Measurements from ENCODE around the gene ERCC4.

The ERCC4 gene

GRCh38 chr16:13959626-13960025 lies 39.7 kb downstream of the ERCC4 start:
- Histone ChIP-seq H3K27me3 (ENCODE audit: insufficient read depth, insufficient read length) (no peaks in the 10 kb centered on the region), H3K36me3 (ENCODE audit: insufficient read depth, insufficient read length, low read length) (no peaks in the 10 kb centered on the region), H3K9ac (ENCODE audit: insufficient read length, low read depth) (no peak overlapping the region), H3K9me3 (ENCODE audit: insufficient read depth, low read length) (no peaks in the 10 kb centered on the region), H3K4me1 (ENCODE audit: insufficient read depth, insufficient read length) (peaks cover 7% of the 10 kb centered on the region), H3K4me3 (ENCODE audit: insufficient read length, low read depth) (no peak overlapping the region)
- no peak for DNase-seq (ENCODE audit: low read depth, low spot score)
- no peak for TF ChIP-seq SUZ12 (IDR thresholded peaks at IDR 0.05; ENCODE audit: extremely low read depth, insufficient read depth, insufficient read length)

DNA sequence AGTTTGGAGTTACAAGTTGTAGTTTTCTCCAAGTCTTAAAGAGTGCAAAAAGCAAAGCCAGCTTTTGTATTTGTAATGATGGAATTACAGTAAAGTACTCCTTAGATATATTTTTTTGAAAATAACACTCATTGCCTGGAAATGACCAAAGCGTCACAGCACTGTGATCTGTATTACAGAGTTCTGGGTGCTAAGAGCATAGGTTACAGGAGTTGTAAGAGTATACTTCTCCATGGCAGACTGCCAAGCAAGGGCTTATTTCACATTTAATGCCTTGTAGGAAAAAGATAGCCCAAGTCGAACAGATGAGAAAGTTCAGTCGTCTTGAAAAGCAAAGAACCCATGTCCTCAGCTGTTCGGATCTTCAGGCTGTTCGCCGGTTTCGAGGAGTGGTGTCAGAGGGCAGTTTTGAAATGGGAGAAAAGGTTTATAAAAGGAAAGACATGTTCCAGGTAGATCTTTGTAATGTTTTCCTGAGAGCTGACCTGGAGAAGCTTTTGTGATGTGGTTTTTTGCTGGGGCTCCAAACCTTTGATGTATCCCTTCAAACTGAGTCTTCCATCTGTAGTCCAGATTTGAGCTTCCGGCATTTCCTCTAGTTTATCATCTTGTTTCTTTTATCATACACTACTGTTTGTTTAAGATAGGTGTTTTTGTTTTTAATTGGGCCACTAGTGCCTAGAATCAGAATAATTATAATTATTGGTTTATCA lies 41.3 kb downstream of the ERCC4 start:
- H3K9ac ChIP-seq (ENCODE audit: insufficient read length, low read depth) = no peak overlapping the region
- H3K36me3 ChIP-seq (ENCODE audit: insufficient read depth, insufficient read length, low read length) = no peaks in the 10 kb centered on the region
- H3K4me3 ChIP-seq (ENCODE audit: insufficient read length, low read depth) = no peak overlapping the region
- TF ChIP-seq ZNF274 (IDR thresholded peaks at IDR 0.05; ENCODE audit: low read depth, low read length) = no peak
- TF ChIP-seq SUZ12 (IDR thresholded peaks at IDR 0.05; ENCODE audit: extremely low read depth, insufficient read depth, insufficient read length) = no peak
- TF ChIP-seq YY1 (IDR thresholded peaks at IDR 0.05; ENCODE audit: insufficient read depth, insufficient read length) = no peak
- H3K27me3 ChIP-seq (ENCODE audit: insufficient read depth, insufficient read length) = no peaks in the 10 kb centered on the region
- peaks cover 7% of the 10 kb centered on the region for H3K4me1 ChIP-seq (ENCODE audit: insufficient read depth, insufficient read length)
- DNase-seq (ENCODE audit: low read depth, low spot score) = no peak
- no peaks in the 10 kb centered on the region for H3K9me3 ChIP-seq (ENCODE audit: insufficient read depth, low read length)

DNA sequence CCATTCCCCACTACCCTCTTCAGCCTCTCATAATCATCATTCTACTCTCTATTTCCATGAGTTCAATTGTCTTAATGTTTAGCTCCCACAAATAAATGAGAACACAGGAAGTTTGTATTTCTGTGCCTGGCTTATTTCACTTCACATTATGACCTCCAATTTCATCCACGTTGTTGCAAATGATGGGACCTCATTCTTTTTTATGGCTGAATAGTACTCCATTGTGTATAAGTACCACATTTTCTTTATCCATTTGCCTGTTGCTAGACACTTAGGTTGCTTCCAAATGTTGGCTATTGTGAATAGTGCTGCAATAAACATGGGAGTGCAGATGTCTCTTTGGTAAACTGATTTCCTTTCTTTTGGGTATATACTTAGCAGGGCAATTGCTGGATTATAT lies 42.3 kb downstream of the ERCC4 start:
- no peaks in the 10 kb centered on the region for H3K36me3 ChIP-seq (ENCODE audit: insufficient read depth, insufficient read length, low read length)
- TF ChIP-seq SUZ12 (IDR thresholded peaks at IDR 0.05; ENCODE audit: extremely low read depth, insufficient read depth, insufficient read length) (no peak), YY1 (IDR thresholded peaks at IDR 0.05; ENCODE audit: insufficient read depth, insufficient read length) (no peak), ZNF274 (IDR thresholded peaks at IDR 0.05; ENCODE audit: low read depth, low read length) (no peak)
- no peaks in the 10 kb centered on the region for H3K27me3 ChIP-seq (ENCODE audit: insufficient read depth, insufficient read length)
- no peak overlapping the region for H3K9ac ChIP-seq (ENCODE audit: insufficient read length, low read depth)
- no peaks in the 10 kb centered on the region for H3K9me3 ChIP-seq (ENCODE audit: insufficient read depth, low read length)
- no peak for DNase-seq (ENCODE audit: low read depth, low spot score)
- no peak overlapping the region for H3K4me3 ChIP-seq (ENCODE audit: insufficient read length, low read depth)
- H3K4me1 ChIP-seq (ENCODE audit: insufficient read depth, insufficient read length) = peaks cover under 1% of the 10 kb centered on the region

DNA sequence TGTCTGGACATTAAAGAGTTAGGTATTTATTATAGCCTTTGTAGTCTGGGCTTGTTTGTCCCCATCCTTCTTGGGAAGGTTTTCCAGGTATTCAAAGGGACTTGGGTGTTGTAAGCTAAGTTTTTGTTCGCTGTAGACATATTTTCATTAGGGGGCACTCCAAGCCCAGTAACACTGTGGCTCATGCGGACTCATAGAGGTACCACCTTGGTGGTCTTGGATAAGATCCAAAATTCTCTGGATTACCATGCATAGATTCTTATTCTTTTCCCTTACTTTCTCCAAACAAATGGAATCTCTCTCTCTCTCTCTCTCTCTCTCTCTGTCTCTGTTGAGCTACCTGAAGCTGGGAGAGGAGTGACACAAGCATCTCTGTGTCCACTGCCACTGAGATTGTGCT lies 48.9 kb downstream of the ERCC4 start:
- no peak for TF ChIP-seq ZNF274 (IDR thresholded peaks at IDR 0.05; ENCODE audit: low read depth, low read length)
- no peak for TF ChIP-seq SUZ12 (IDR thresholded peaks at IDR 0.05; ENCODE audit: extremely low read depth, insufficient read depth, insufficient read length)
- no peak for TF ChIP-seq YY1 (IDR thresholded peaks at IDR 0.05; ENCODE audit: insufficient read depth, insufficient read length)
- Histone ChIP-seq H3K9ac (ENCODE audit: insufficient read length, low read depth) (no peak overlapping the region), H3K4me3 (ENCODE audit: insufficient read length, low read depth) (no peak overlapping the region), H3K27me3 (ENCODE audit: insufficient read depth, insufficient read length) (no peaks in the 10 kb centered on the region), H3K4me1 (ENCODE audit: insufficient read depth, insufficient read length) (no peaks in the 10 kb centered on the region), H3K9me3 (ENCODE audit: insufficient read depth, low read length) (no peaks in the 10 kb centered on the region), H3K36me3 (ENCODE audit: insufficient read depth, insufficient read length, low read length) (no peaks in the 10 kb centered on the region)
- no peak for DNase-seq (ENCODE audit: low read depth, low spot score)

GRCh38 chr16:13969711-13970110 lies 49.8 kb downstream of the ERCC4 start:
- Histone ChIP-seq H3K36me3 (ENCODE audit: insufficient read depth, insufficient read length, low read length) (no peaks in the 10 kb centered on the region), H3K9ac (ENCODE audit: insufficient read length, low read depth) (no peak overlapping the region), H3K9me3 (ENCODE audit: insufficient read depth, low read length) (no peaks in the 10 kb centered on the region), H3K4me3 (ENCODE audit: insufficient read length, low read depth) (no peak overlapping the region), H3K4me1 (ENCODE audit: insufficient read depth, insufficient read length) (no peaks in the 10 kb centered on the region), H3K27me3 (ENCODE audit: insufficient read depth, insufficient read length) (no peaks in the 10 kb centered on the region)
- TF ChIP-seq ZNF274 (IDR thresholded peaks at IDR 0.05; ENCODE audit: low read depth, low read length) = no peak
- no peak for TF ChIP-seq YY1 (IDR thresholded peaks at IDR 0.05; ENCODE audit: insufficient read depth, insufficient read length)
- TF ChIP-seq SUZ12 (IDR thresholded peaks at IDR 0.05; ENCODE audit: extremely low read depth, insufficient read depth, insufficient read length) = no peak
- no peak for DNase-seq (ENCODE audit: low read depth, low spot score)

- TF ChIP-seq ZNF274 (IDR thresholded peaks at IDR 0.05; ENCODE audit: low read depth, low read length) (no peak), SUZ12 (IDR thresholded peaks at IDR 0.05; ENCODE audit: extremely low read depth, insufficient read depth, insufficient read length) (no peak), YY1 (IDR thresholded peaks at IDR 0.05; ENCODE audit: insufficient read depth, insufficient read length) (no peak)
- H3K27me3 ChIP-seq (ENCODE audit: insufficient read depth, insufficient read length) = no peaks in the 10 kb centered on the region
These were observed 50.9 kb downstream of the ERCC4 start for GRCh38 chr16:13970708-13971422.

GRCh38 chr16:13973321-13974023 lies 53.5 kb downstream of the ERCC4 start:
- TF ChIP-seq ZNF274 (IDR thresholded peaks at IDR 0.05; ENCODE audit: low read depth, low read length) = no peak
- no peak for TF ChIP-seq YY1 (IDR thresholded peaks at IDR 0.05; ENCODE audit: insufficient read depth, insufficient read length)
- no peak for TF ChIP-seq SUZ12 (IDR thresholded peaks at IDR 0.05; ENCODE audit: extremely low read depth, insufficient read depth, insufficient read length)
- H3K27me3 ChIP-seq (ENCODE audit: insufficient read depth, insufficient read length) = no peaks in the 10 kb centered on the region
- no peaks in the 10 kb centered on the region for H3K4me1 ChIP-seq (ENCODE audit: insufficient read depth, insufficient read length)
- H3K9me3 ChIP-seq (ENCODE audit: insufficient read depth, low read length) = no peaks in the 10 kb centered on the region
- H3K36me3 ChIP-seq (ENCODE audit: insufficient read depth, insufficient read length, low read length) = no peaks in the 10 kb centered on the region
- no peak overlapping the region for H3K4me3 ChIP-seq (ENCODE audit: insufficient read length, low read depth)
- no peak for DNase-seq (ENCODE audit: low read depth, low spot score)
- no peak overlapping the region for H3K9ac ChIP-seq (ENCODE audit: insufficient read length, low read depth)

More at GRCh38 chr16:13970708-13971422, 50.9 kb downstream of the ERCC4 start:
- H3K4me3 ChIP-seq (ENCODE audit: insufficient read length, low read depth) = no peak overlapping the region
- H3K4me1 ChIP-seq (ENCODE audit: insufficient read depth, insufficient read length) = no peaks in the 10 kb centered on the region
- H3K9me3 ChIP-seq (ENCODE audit: insufficient read depth, low read length) = no peaks in the 10 kb centered on the region
- DNase-seq (ENCODE audit: low read depth, low spot score) = no peak
- no peak overlapping the region for H3K9ac ChIP-seq (ENCODE audit: insufficient read length, low read depth)
- no peaks in the 10 kb centered on the region for H3K36me3 ChIP-seq (ENCODE audit: insufficient read depth, insufficient read length, low read length)

All from NT2/D1 (cell line).